Measurements from ENCODE around the gene PAPOLG. TPM values are rescaled to one million over a fixed set of nuclear protein-coding genes. Genes with fewer than 3 reads are reported as not detected.

PAPOLG gene
- total RNA-seq, 1 experiment from 2014 or later = 26.0 TPM

- peaks cover 18% of the 10 kb centered on the region for H3K27me3 ChIP-seq (ENCODE audit: control insufficient read depth, insufficient read depth, low read length)
Measured at GRCh38 chr2:60745330-60745729, 10.7 kb upstream of the PAPOLG start.

GRCh38 chr2:60745761-60746160 lies 10.3 kb upstream of the PAPOLG start:
- H3K36me3 ChIP-seq (replicated peaks; ENCODE audit: control insufficient read depth, insufficient read depth, low read length) = no peaks in the 10 kb centered on the region
- H3K27me3 ChIP-seq (ENCODE audit: control insufficient read depth, insufficient read depth, low read length) = peaks cover 16% of the 10 kb centered on the region; the same call in 1 of the 2 replicates

More at GRCh38 chr2:60745330-60745729, 10.7 kb upstream of the PAPOLG start:
- Histone ChIP-seq H3K36me3 (replicated peaks; ENCODE audit: control insufficient read depth, insufficient read depth, low read length) (no peaks in the 10 kb centered on the region), H3K4me3 (ENCODE audit: insufficient read depth, low read depth, low read length) (no peak overlapping the region)
- DNase-seq = no peak

GRCh38 chr2:60746318-60746717 lies 9.8 kb upstream of the PAPOLG start:
- Histone ChIP-seq H3K27me3 (ENCODE audit: control insufficient read depth, insufficient read depth, low read length) (peaks cover 16% of the 10 kb centered on the region; the same call in 1 of the 2 replicates), H3K4me3 (ENCODE audit: insufficient read depth, low read depth, low read length) (no peak overlapping the region), H3K36me3 (replicated peaks; ENCODE audit: control insufficient read depth, insufficient read depth, low read length) (no peaks in the 10 kb centered on the region)
- no peak for DNase-seq

More at GRCh38 chr2:60745761-60746160, 10.3 kb upstream of the PAPOLG start:
- H3K4me3 ChIP-seq (ENCODE audit: insufficient read depth, low read depth, low read length) = no peak overlapping the region
- DNase-seq = no peak

GRCh38 chr2:60759654-60760053 lies 3.6 kb downstream of the PAPOLG start:
- no peak for DNase-seq
- Histone ChIP-seq H3K4me3 (ENCODE audit: insufficient read depth, low read depth, low read length) (no peak overlapping the region), H3K27me3 (ENCODE audit: control insufficient read depth, insufficient read depth, low read length) (no peaks in the 10 kb centered on the region), H3K36me3 (replicated peaks; ENCODE audit: control insufficient read depth, insufficient read depth, low read length) (peaks cover 11% of the 10 kb centered on the region)

GRCh38 chr2:60764736-60765534 lies 8.9 kb downstream of the PAPOLG start:
- DNase-seq = no peak
- H3K27me3 ChIP-seq (ENCODE audit: control insufficient read depth, insufficient read depth, low read length) = no peaks in the 10 kb centered on the region

GRCh38 chr2:60766283-60766682 lies 10.2 kb downstream of the PAPOLG start:
- no peak for DNase-seq
- Histone ChIP-seq H3K36me3 (replicated peaks; ENCODE audit: control insufficient read depth, insufficient read depth, low read length) (peaks cover 8% of the 10 kb centered on the region), H3K4me3 (ENCODE audit: insufficient read depth, low read depth, low read length) (no peak overlapping the region)

More at GRCh38 chr2:60764736-60765534, 8.9 kb downstream of the PAPOLG start:
- Histone ChIP-seq H3K4me3 (ENCODE audit: insufficient read depth, low read depth, low read length) (no peak overlapping the region), H3K36me3 (replicated peaks; ENCODE audit: control insufficient read depth, insufficient read depth, low read length) (peaks cover 15% of the 10 kb centered on the region)

GRCh38 chr2:60771508-60771907 lies 15.4 kb downstream of the PAPOLG start:
- peaks cover 7% of the 10 kb centered on the region for H3K36me3 ChIP-seq (replicated peaks; ENCODE audit: control insufficient read depth, insufficient read depth, low read length)
- no peak overlapping the region for H3K4me3 ChIP-seq (ENCODE audit: insufficient read depth, low read depth, low read length)
- H3K27me3 ChIP-seq (ENCODE audit: control insufficient read depth, insufficient read depth, low read length) = no peaks in the 10 kb centered on the region
- DNase-seq = no peak

More at GRCh38 chr2:60766283-60766682, 10.2 kb downstream of the PAPOLG start:
- H3K27me3 ChIP-seq (ENCODE audit: control insufficient read depth, insufficient read depth, low read length) = no peaks in the 10 kb centered on the region

GRCh38 chr2:60775048-60775639 lies 19.1 kb downstream of the PAPOLG start:
- Histone ChIP-seq H3K36me3 (replicated peaks; ENCODE audit: control insufficient read depth, insufficient read depth, low read length) (peaks cover 9% of the 10 kb centered on the region), H3K27me3 (ENCODE audit: control insufficient read depth, insufficient read depth, low read length) (no peaks in the 10 kb centered on the region), H3K4me3 (ENCODE audit: insufficient read depth, low read depth, low read length) (no peak overlapping the region)
- no peak for DNase-seq

GRCh38 chr2:60778352-60778751 lies 22.3 kb downstream of the PAPOLG start:
- H3K4me3 ChIP-seq (ENCODE audit: insufficient read depth, low read depth, low read length) = no peak overlapping the region
- H3K27me3 ChIP-seq (ENCODE audit: control insufficient read depth, insufficient read depth, low read length) = no peaks in the 10 kb centered on the region
- DNase-seq = no peak
- H3K36me3 ChIP-seq (replicated peaks; ENCODE audit: control insufficient read depth, insufficient read depth, low read length) = peaks cover 11% of the 10 kb centered on the region

GRCh38 chr2:60779426-60779825 lies 23.4 kb downstream of the PAPOLG start:
- peaks cover 11% of the 10 kb centered on the region for H3K36me3 ChIP-seq (replicated peaks; ENCODE audit: control insufficient read depth, insufficient read depth, low read length)
- DNase-seq = no peak

GRCh38 chr2:60780721-60781120 lies 24.7 kb downstream of the PAPOLG start:
- Histone ChIP-seq H3K27me3 (ENCODE audit: control insufficient read depth, insufficient read depth, low read length) (no peaks in the 10 kb centered on the region), H3K4me3 (ENCODE audit: insufficient read depth, low read depth, low read length) (no peak overlapping the region), H3K36me3 (replicated peaks; ENCODE audit: control insufficient read depth, insufficient read depth, low read length) (peaks cover 13% of the 10 kb centered on the region)
- DNase-seq = no peak

More at GRCh38 chr2:60779426-60779825, 23.4 kb downstream of the PAPOLG start:
- Histone ChIP-seq H3K4me3 (ENCODE audit: insufficient read depth, low read depth, low read length) (no peak overlapping the region), H3K27me3 (ENCODE audit: control insufficient read depth, insufficient read depth, low read length) (no peaks in the 10 kb centered on the region)

- peaks cover 10% of the 10 kb centered on the region for H3K36me3 ChIP-seq (replicated peaks; ENCODE audit: control insufficient read depth, insufficient read depth, low read length)
- no peak overlapping the region for H3K4me3 ChIP-seq (ENCODE audit: insufficient read depth, low read depth, low read length)
- DNase-seq = no peak
- no peaks in the 10 kb centered on the region for H3K27me3 ChIP-seq (ENCODE audit: control insufficient read depth, insufficient read depth, low read length)
Measured at GRCh38 chr2:60793169-60793568, 37.1 kb downstream of the PAPOLG start.

GRCh38 chr2:60794271-60794863 lies 38.3 kb downstream of the PAPOLG start:
- H3K36me3 ChIP-seq (replicated peaks; ENCODE audit: control insufficient read depth, insufficient read depth, low read length) = peaks cover 9% of the 10 kb centered on the region
- peak; percentile 41 for DNase-seq
- H3K4me3 ChIP-seq (ENCODE audit: insufficient read depth, low read depth, low read length) = no peak overlapping the region

GRCh38 chr2:60796573-60797509 lies 40.8 kb downstream of the PAPOLG start:
- peaks cover 9% of the 10 kb centered on the region for H3K36me3 ChIP-seq (replicated peaks; ENCODE audit: control insufficient read depth, insufficient read depth, low read length)
- no peak for DNase-seq
- H3K27me3 ChIP-seq (ENCODE audit: control insufficient read depth, insufficient read depth, low read length) = no peaks in the 10 kb centered on the region
- no peak overlapping the region for H3K4me3 ChIP-seq (ENCODE audit: insufficient read depth, low read depth, low read length)

More at GRCh38 chr2:60794271-60794863, 38.3 kb downstream of the PAPOLG start:
- no peaks in the 10 kb centered on the region for H3K27me3 ChIP-seq (ENCODE audit: control insufficient read depth, insufficient read depth, low read length)
